Thymus (tissue), 11 donors: Measurements from ENCODE around the gene SLC16A8. TPM values are rescaled to one million over a fixed set of nuclear protein-coding genes. Genes with fewer than 3 reads are reported as not detected.

Source experiments
- DNase-seq, 9 donors: peaks; one replicate each; pipeline ENCODE4 v3.0.0-alpha.2; 2013; ENCODE audit warnings: low spot score in 9 of 9, low read depth in 6 of 9, missing footprints in 1 of 9
- H3K27ac ChIP-seq, 2 donors: one replicate each; pipeline ENCODE4 v1.5.1; 2013; ENCODE audit warnings: control low read depth in 1 of 2, low read depth in 1 of 2, low read length in 1 of 2, mild to moderate bottlenecking in 1 of 2, moderate library complexity in 1 of 2
- H3K27me3 ChIP-seq, 2 donors: one replicate each; pipeline ENCODE4 v1.5.1; 2013; ENCODE audit warnings: low read length in 1 of 2; ENCODE audit not compliant: control insufficient read depth in 2 of 2, insufficient read depth in 1 of 2
- H3K36me3 ChIP-seq, 2 donors: one replicate each; pipeline ENCODE4 v1.5.1; 2013; ENCODE audit warnings: low read length in 1 of 2, mild to moderate bottlenecking in 1 of 2, moderate library complexity in 1 of 2; ENCODE audit not compliant: control insufficient read depth in 2 of 2, insufficient read depth in 2 of 2
- H3K4me1 ChIP-seq, 2 donors: one replicate each; pipeline ENCODE4 v1.5.1; 2013; ENCODE audit warnings: low read length in 2 of 2; ENCODE audit not compliant: control insufficient read depth in 2 of 2, insufficient read depth in 2 of 2
- H3K4me3 ChIP-seq, 2 donors: one replicate each; pipeline ENCODE4 v1.5.1; 2013; ENCODE audit warnings: low read length in 2 of 2, control low read depth in 1 of 2, mild to moderate bottlenecking in 1 of 2
- H3K9me3 ChIP-seq, 2 donors: one replicate each; pipeline ENCODE4 v1.5.1; 2013; ENCODE audit warnings: low read length in 1 of 2, mild to moderate bottlenecking in 1 of 2; ENCODE audit not compliant: control insufficient read depth in 2 of 2, insufficient read depth in 1 of 2
- WGBS: extraction: QIAGEN DNeasy Blood & Tissue Kit; methylation state at CpG from one replicate; pipeline ENCODE4 v1.1.7; 2013; 5-methylcytosine and 5-hydroxymethylcytosine counted together
- polyA plus RNA-seq: library from polyadenylated mRNA; stranded (reverse); fragments of 200-250 nt; gene quantifications from one replicate; pipeline ENCODE4 v1.2.3, GENCODE V29; 2013
- total RNA-seq: library from RNA; stranded (reverse); fragments of 120-200 nt; gene quantifications from one replicate; pipeline ENCODE4 v1.2.4, GENCODE V29; 2013
- donor health status: healthy.

Gene SLC16A8
- total and polyA plus RNA-seq, 2 donors: 1.1 to 1.3 TPM

- 92% methylated on average over 14 of the region's 14 CpGs for WGBS
- Histone ChIP-seq H3K36me3 (no peaks in the 10 kb centered on the region), H3K9me3 (no peaks in the 10 kb centered on the region), H3K4me3 (no peak overlapping the region), H3K27me3 (peaks cover 0 to 12% of the 10 kb centered on the region in 2 donors), H3K4me1 (no peaks in the 10 kb centered on the region), H3K27ac (no peak overlapping the region)
- no peak for DNase-seq
Measured at GRCh38 chr22:38046070-38046748, 37.8 kb downstream of the SLC16A8 start.

- no peak for DNase-seq
- no peaks in the 10 kb centered on the region for H3K36me3 ChIP-seq
- no peak overlapping the region for H3K4me3 ChIP-seq
- H3K27ac ChIP-seq: no peak overlapping the region
- 93% methylated on average over 16 of the region's 16 CpGs for WGBS
- H3K9me3 ChIP-seq: no peaks in the 10 kb centered on the region
- H3K4me1 ChIP-seq: no peaks in the 10 kb centered on the region
- peaks cover 0 to 5% of the 10 kb centered on the region in 2 donors for H3K27me3 ChIP-seq
Measured at GRCh38 chr22:38043151-38044039, 40.6 kb downstream of the SLC16A8 start.

- Histone ChIP-seq H3K27ac (no peak overlapping the region), H3K36me3 (no peaks in the 10 kb centered on the region), H3K27me3 (peaks cover 0 to 5% of the 10 kb centered on the region in 2 donors), H3K9me3 (no peaks in the 10 kb centered on the region), H3K4me1 (no peaks in the 10 kb centered on the region), H3K4me3 (no peak overlapping the region)
- no peak for DNase-seq
- 51% methylated on average over 1 of the region's 1 CpG for WGBS
Measured at GRCh38 chr22:38042488-38042790, 41.5 kb downstream of the SLC16A8 start.

- Histone ChIP-seq H3K9me3 (no peaks in the 10 kb centered on the region), H3K27ac (no peak overlapping the region), H3K4me3 (no peak overlapping the region), H3K27me3 (peaks cover 0 to 5% of the 10 kb centered on the region in 2 donors), H3K36me3 (no peaks in the 10 kb centered on the region), H3K4me1 (no peaks in the 10 kb centered on the region)
- 59% methylated on average over 5 of the region's 5 CpGs for WGBS
- DNase-seq: no peak
Measured at GRCh38 chr22:38041760-38042487, 42.1 kb downstream of the SLC16A8 start.

- 98% methylated on average over 20 of the region's 20 CpGs for WGBS
- Histone ChIP-seq H3K4me3 (no peak overlapping the region), H3K36me3 (no peaks in the 10 kb centered on the region), H3K27me3 (peaks cover 0 to 2% of the 10 kb centered on the region in 2 donors), H3K27ac (no peak overlapping the region), H3K9me3 (no peaks in the 10 kb centered on the region), H3K4me1 (no peaks in the 10 kb centered on the region)
- DNase-seq: no peak
Measured at GRCh38 chr22:38040953-38041759, 42.8 kb downstream of the SLC16A8 start.

GRCh38 chr22:38038890-38039812 is 44.8 kb downstream of the SLC16A8 start:
- 95% methylated on average over 46 of the region's 46 CpGs for WGBS

GRCh38 chr22:38038426-38038825 is 45.6 kb downstream of the SLC16A8 start:
- WGBS: 98% methylated on average over 23 of the region's 23 CpGs

More at GRCh38 chr22:38038890-38039812, 44.8 kb downstream of the SLC16A8 start:
- Histone ChIP-seq H3K27me3 (peaks cover 0 to 2% of the 10 kb centered on the region in 2 donors), H3K4me1 (no peaks in the 10 kb centered on the region), H3K27ac (no peak overlapping the region), H3K4me3 (no peak overlapping the region), H3K36me3 (no peaks in the 10 kb centered on the region), H3K9me3 (no peaks in the 10 kb centered on the region)
- no peak for DNase-seq

More at GRCh38 chr22:38038426-38038825, 45.6 kb downstream of the SLC16A8 start:
- H3K4me1 ChIP-seq: peaks cover 0 to 3% of the 10 kb centered on the region in 2 donors
- H3K27ac ChIP-seq: no peak overlapping the region
- H3K27me3 ChIP-seq: peaks cover 0 to 2% of the 10 kb centered on the region in 2 donors
- no peaks in the 10 kb centered on the region for H3K9me3 ChIP-seq
- H3K36me3 ChIP-seq: no peaks in the 10 kb centered on the region
- H3K4me3 ChIP-seq: no peak overlapping the region
- DNase-seq: no peak
